ENCODE measurements around the gene TTC16.

TTC16 gene

GRCh38 chr9:127720031-127720864 lies 4.4 kb downstream of the TTC16 start:
- no peak for DNase-seq (ENCODE audit: low read depth)

- DNase-seq (ENCODE audit: low read depth): no peak
These were observed 5.0 kb downstream of the TTC16 start for GRCh38 chr9:127720865-127721227.

GRCh38 chr9:127721391-127721821 lies 5.5 kb downstream of the TTC16 start:
- no peak for DNase-seq (ENCODE audit: low read depth)

- no peak for DNase-seq (ENCODE audit: low read depth)
These were observed 6.3 kb downstream of the TTC16 start for GRCh38 chr9:127722055-127722745.

- DNase-seq (ENCODE audit: low read depth): no peak
These were observed 7.1 kb downstream of the TTC16 start for GRCh38 chr9:127723013-127723412.

DNA sequence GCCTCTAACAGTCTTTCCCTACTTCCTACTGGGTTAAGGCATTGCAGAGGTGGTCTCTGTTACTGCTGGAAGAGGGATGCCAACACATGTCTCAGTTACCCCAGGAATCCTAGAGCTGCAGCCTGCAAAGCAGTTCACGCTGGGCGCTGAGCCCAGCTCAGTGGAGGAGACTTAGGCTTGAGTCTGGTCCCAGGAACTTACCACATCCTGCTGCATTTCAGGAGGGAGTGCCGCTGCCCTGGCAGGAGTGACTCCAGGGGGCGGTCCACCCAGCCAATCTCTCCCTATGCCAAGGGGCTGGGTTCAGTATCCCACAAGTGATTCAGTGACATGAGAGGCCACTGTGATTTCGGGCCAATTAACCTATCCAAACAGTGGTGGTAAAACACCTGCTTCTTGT lies 7.6 kb downstream of the TTC16 start:
- DNase-seq (ENCODE audit: low read depth): no peak

GRCh38 chr9:127724012-127724411 lies 8.1 kb downstream of the TTC16 start:
- DNase-seq (ENCODE audit: low read depth): no peak

- DNase-seq (ENCODE audit: low read depth): no peak
These were observed 11.0 kb downstream of the TTC16 start for GRCh38 chr9:127726871-127727270.

DNA sequence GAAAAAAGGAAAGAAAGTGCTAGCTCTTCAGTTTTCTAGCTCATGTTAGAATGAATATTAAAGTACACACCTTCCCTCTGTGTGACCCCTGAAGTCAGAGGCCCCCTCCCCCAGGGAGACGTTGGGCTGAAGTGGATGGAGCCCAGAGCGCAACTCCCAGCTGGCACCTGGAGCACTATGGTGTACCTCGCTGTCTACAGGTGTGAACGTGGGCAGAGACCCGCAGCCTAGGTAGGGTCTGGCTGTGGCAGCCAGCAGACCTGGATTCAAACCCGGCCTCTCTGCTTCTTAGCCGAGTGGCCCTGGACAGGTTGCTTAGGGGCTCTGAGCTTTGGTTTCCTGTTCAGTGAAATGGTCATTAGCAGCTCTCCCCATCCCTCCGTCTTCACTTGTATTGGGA lies 12.9 kb downstream of the TTC16 start:
- DNase-seq (ENCODE audit: low read depth): no peak

DNA sequence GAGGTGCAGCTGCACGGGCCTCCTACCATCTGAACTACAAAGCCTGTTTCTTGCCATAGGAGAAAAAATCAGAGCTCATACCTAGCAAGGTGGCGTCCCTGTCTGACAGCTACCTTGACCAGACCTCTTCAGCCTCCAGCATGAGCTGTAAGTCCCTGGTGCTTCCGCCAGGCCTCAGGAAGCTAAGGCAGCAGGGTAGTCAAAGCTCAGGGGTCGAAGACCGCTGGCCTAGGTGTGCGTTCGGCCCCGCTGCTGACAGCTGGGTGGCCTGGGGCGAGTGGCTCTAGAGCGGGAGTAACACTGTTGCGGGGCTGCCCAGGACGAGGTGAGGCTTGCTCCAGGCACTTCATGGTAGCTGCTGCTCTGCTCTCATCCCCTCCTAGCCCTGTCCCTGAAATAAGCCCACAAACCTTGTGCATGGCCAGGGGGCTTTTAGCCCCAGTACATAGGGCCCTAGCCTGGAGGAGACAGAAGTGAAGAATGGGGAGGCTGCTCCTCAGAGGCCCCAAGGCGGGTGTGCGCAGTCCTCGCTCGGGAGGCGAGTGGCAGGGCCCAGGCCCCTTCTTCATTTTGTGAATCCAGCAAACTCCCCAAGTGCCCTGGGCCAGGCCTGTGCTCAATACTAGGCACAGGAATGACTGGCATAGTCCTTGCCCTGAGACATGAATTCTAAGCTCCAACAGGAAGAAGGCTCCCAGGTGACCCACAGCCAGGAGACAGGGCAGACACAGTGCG lies 13.8 kb downstream of the TTC16 start:
- no peak for DNase-seq (ENCODE audit: low read depth)

GRCh38 chr9:127730262-127730661 lies 14.4 kb downstream of the TTC16 start:
- DNase-seq (ENCODE audit: low read depth): no peak

GRCh38 chr9:127730799-127731410 lies 15.0 kb downstream of the TTC16 start:
- DNase-seq (ENCODE audit: low read depth): no peak

- no peak for DNase-seq (ENCODE audit: low read depth)
These were observed 16.1 kb downstream of the TTC16 start for GRCh38 chr9:127731938-127732337.

GRCh38 chr9:127732444-127732843 lies 16.6 kb downstream of the TTC16 start:
- DNase-seq (ENCODE audit: low read depth): no peak

GRCh38 chr9:127733614-127734013 lies 17.7 kb downstream of the TTC16 start:
- no peak for DNase-seq (ENCODE audit: low read depth)

DNA sequence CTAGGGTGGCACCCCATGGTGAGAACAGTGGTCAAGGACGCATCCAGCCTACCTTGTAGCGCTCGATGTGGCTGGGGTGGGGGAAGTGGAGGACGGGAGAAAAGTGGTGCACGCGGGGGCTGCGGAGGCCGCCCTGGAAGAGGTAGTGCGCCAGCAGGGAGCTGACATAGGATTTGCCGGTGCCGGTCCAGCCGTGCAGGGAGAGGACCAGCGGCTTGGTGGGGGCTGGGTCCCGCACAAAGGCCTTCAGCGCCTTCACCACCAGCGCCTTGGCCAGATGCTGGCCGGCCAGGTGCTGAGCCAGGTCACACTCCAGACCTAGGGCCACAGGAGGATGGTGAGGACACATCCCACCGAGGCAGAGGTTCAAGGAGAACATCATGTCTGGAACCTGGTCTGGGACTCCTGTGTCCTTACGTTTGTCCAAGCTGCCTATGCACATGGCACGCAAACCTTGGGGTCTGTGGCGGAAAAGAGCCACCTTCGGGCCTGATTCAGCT lies 18.4 kb downstream of the TTC16 start:
- no peak for DNase-seq (ENCODE audit: low read depth)

GRCh38 chr9:127734747-127735529 lies 19.1 kb downstream of the TTC16 start, which contains the start of gene TOR2A:
Gene TOR2A (minus strand): TSS chr9:127735294. CDS start chr9:127735270, 24 bp downstream.
- DNase-seq (ENCODE audit: low read depth): peak; percentile 98

DNA sequence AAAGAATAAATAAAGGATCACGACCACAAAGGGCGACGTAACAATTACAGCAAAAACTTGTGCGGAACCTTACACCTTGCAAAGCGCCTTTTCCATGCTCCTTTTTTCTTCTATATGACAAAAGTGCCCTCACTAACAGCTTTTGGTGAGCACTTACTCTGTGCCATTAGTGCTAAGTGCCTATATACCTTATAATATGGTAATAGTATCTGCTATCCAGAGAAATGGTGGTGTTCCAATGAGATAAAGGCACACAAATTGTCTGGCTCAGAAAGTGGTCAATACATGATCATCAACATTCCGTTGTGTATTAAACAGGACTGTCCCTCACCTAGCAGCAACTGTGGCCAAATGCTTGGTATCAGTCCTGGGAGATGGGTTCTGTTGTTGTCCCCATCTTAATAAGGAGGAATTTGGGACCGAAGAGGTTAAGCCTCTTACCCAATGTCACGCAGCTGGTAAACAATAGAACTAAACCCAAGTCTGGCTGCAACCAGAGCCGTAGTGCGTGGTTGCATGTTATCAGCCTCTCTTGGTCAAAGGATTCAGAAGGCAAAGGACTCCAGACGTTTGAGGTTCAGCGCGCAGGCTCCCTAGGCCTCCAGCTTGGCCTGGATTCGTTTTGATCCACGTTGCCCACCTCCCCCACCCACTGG lies 19.8 kb downstream of the TTC16 start:
- DNase-seq (ENCODE audit: low read depth): no peak

- no peak for DNase-seq (ENCODE audit: low read depth)
These were observed 22.8 kb downstream of the TTC16 start for GRCh38 chr9:127738666-127739065.

DNA sequence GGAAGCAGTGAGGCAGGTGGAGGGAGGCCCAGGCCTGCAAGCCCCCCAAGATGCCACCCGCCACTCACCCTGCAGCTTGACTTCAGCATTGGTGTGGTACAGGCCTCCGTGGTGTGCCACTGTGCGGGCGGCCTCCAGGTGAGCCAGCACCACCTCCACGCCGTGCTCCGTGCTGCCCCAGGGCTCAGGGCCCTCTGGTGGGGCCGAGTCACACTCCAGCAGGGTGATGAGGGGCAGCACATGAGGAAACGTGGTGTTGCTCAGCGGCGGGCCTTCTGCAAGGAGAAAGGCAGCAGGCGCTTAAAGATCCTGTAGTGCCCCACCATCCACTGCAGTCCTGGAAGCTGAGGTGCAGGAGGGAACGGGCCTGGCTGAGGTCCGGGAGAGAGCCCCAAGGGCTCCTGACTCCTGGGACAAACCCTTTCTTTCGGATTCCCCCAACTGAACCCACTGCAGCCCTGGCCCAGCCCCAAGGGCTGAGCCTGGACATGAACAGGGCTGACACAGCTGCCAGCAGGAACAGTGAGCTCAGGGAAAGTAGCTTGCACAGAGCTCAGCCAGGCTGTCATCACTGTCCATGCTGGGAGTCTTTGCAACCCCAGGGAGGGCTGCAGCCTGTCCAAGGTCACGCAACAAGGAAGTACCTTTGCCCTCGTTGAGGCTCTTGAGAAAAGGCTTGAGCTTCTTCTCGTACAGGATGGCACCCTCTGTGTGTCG lies 23.9 kb downstream of the TTC16 start:
- DNase-seq (ENCODE audit: low read depth): no peak

All from activated T-cell treated with anti-CD3 and anti-CD28 coated beads for 48 hours (primary cell).